Progenitor cell of endocrine pancreas (in vitro differentiated cells): Measurements from ENCODE around the gene DUSP2. TPM values are rescaled to one million over a fixed set of nuclear protein-coding genes. Genes with fewer than 3 reads are reported as not detected.
"Not testable (repeated sequence)": the region's sequence is repeated elsewhere in the genome, so short reads cannot be mapped to it uniquely, and the experiment has no call there.

ENCODE experiments used
- DNase-seq: peaks from one replicate; pipeline ENCODE4 v3.0.0; 2021; ENCODE audit warnings: low spot score; ENCODE audit not compliant: unreplicated experiment
- H3K27ac Mint-ChIP-seq: 2 replicates; pipeline ENCODE4 v1.8.0; 2021; ENCODE audit warnings: mild to moderate bottlenecking, moderate library complexity, mixed read lengths
- H3K27me3 Mint-ChIP-seq: 2 replicates; pipeline ENCODE4 v1.8.0; 2021; ENCODE audit warnings: mixed read lengths
- H3K36me3 Mint-ChIP-seq: 2 replicates; pipeline ENCODE4 v1.8.0; 2022; ENCODE audit warnings: mixed read lengths; ENCODE audit not compliant: insufficient read depth
- H3K4me1 Mint-ChIP-seq: 2 replicates; pipeline ENCODE4 v1.8.0; 2021; ENCODE audit warnings: low read depth, mixed read lengths
- H3K4me3 Mint-ChIP-seq: 2 replicates; pipeline ENCODE4 v1.8.0; 2021; ENCODE audit warnings: low read depth, mild to moderate bottlenecking, moderate library complexity, mixed read lengths
- H3K9me3 Mint-ChIP-seq: 2 replicates; pipeline ENCODE4 v1.8.0; 2021; ENCODE audit warnings: low read depth, mixed read lengths
- CTCF ChIP-seq: fragments of 200-600 bp; sonication (generic); IDR thresholded peaks from one replicate; pipeline ENCODE4 v1.5.0; 2021; ENCODE audit warnings: antibody characterized with exemption, mild to moderate bottlenecking; ENCODE audit not compliant: unreplicated experiment
- total RNA-seq: library from RNA; stranded (reverse); gene quantifications from 2 replicates; pipeline ENCODE4 v1.2.1, GENCODE V29; 2021

DUSP2 gene
- total RNA-seq, 1 donor from 2014 or later, result 0.93 TPM

GRCh38 chr2:96144481-96145035 lies 682 bp downstream of the DUSP2 start:
- peak overlapping the region; percentile 70 for H3K4me3 Mint-ChIP-seq
- DNase-seq, result no peak
- H3K4me1 Mint-ChIP-seq, result peaks cover 3% of the 10 kb centered on the region

GRCh38 chr2:96143848-96144480 lies 1.3 kb downstream of the DUSP2 start:
- peaks cover 3% of the 10 kb centered on the region for H3K4me1 Mint-ChIP-seq

More at GRCh38 chr2:96144481-96145035, 682 bp downstream of the DUSP2 start:
- Mint-ChIP-seq H3K27me3 (peaks cover 45% of the 10 kb centered on the region), H3K9me3 (no peaks in the 10 kb centered on the region), H3K27ac (peak overlapping the region; percentile 67), H3K36me3 (no peaks in the 10 kb centered on the region)
- TF ChIP-seq CTCF, result no peak

GRCh38 chr2:96143231-96143847 lies 1.9 kb downstream of the DUSP2 start:
- peaks cover 3% of the 10 kb centered on the region for H3K4me1 Mint-ChIP-seq
- no peak overlapping the region for H3K4me3 Mint-ChIP-seq
- DNase-seq, result no peak
- peaks cover 39% of the 10 kb centered on the region for H3K27me3 Mint-ChIP-seq
- H3K27ac Mint-ChIP-seq, result no peak overlapping the region
- TF ChIP-seq CTCF, result no peak
- H3K36me3 Mint-ChIP-seq, result no peaks in the 10 kb centered on the region
- H3K9me3 Mint-ChIP-seq, result no peaks in the 10 kb centered on the region

More at GRCh38 chr2:96143848-96144480, 1.3 kb downstream of the DUSP2 start:
- TF ChIP-seq CTCF, result peak; percentile 58
- Mint-ChIP-seq H3K27me3 (peaks cover 41% of the 10 kb centered on the region), H3K36me3 (no peaks in the 10 kb centered on the region), H3K9me3 (no peaks in the 10 kb centered on the region), H3K27ac (peak overlapping the region; percentile 67), H3K4me3 (peak overlapping the region; percentile 70)
- peak; percentile 32 for DNase-seq

GRCh38 chr2:96142217-96143113 lies 2.8 kb downstream of the DUSP2 start:
- Mint-ChIP-seq H3K9me3 (no peaks in the 10 kb centered on the region), H3K4me3 (no peak overlapping the region)
- no peak for TF ChIP-seq CTCF

GRCh38 chr2:96141624-96141967 lies 3.6 kb downstream of the DUSP2 start:
- H3K4me3 Mint-ChIP-seq, H3K4me1 Mint-ChIP-seq: not testable (repeated sequence)
- H3K27me3 Mint-ChIP-seq, result peaks cover 24% of the 10 kb centered on the region

More at GRCh38 chr2:96142217-96143113, 2.8 kb downstream of the DUSP2 start:
- H3K27ac Mint-ChIP-seq, result no peak overlapping the region
- DNase-seq, result no peak
- H3K4me1 Mint-ChIP-seq, result peaks cover 3% of the 10 kb centered on the region
- no peaks in the 10 kb centered on the region for H3K36me3 Mint-ChIP-seq
- peaks cover 33% of the 10 kb centered on the region for H3K27me3 Mint-ChIP-seq

More at GRCh38 chr2:96141624-96141967, 3.6 kb downstream of the DUSP2 start:
- DNase-seq, H3K27ac Mint-ChIP-seq, H3K9me3 Mint-ChIP-seq, H3K36me3 Mint-ChIP-seq: not testable (repeated sequence)
